IMR-90 (cell line): ENCODE measurements around the gene HTRA2. TPM values are rescaled to one million over a fixed set of nuclear protein-coding genes. Genes with fewer than 3 reads are reported as not detected.

Source experiments
- ATAC-seq: fragments of 200-7000 bp; cut with Tn5 transposase; 2 replicates; pipeline ENCODE4 v1.9.1; 2020; ENCODE audit warnings: low read depth, mild to moderate bottlenecking, moderate library complexity
- BruUV-seq: library from RNA; stranded (reverse); fragments of 400-500 nt; replicated peaks from 2 replicates; lab custom pipeline; 2021; lab: Mats Ljungman, UMichigan
- CTCF ChIA-PET: fragments of 300-600 bp; formaldehyde crosslinking; extraction: SDS; loops from one replicate; lab custom pipeline; 2021; ENCODE audit warnings: antibody characterized with exemption; lab: Yijun Ruan, JAX
- POLR2A ChIA-PET: fragments of 300-600 bp; sonication (Branson Sonifier 250); formaldehyde crosslinking; loops from one replicate; lab custom pipeline; 2022; ENCODE audit warnings: antibody characterized with exemption; ENCODE audit not compliant: unreplicated experiment; lab: Charles Lee
- DNase-seq: peaks from one replicate; pipeline ENCODE4 v3.0.0; 2013
- H2AFZ ChIP-seq: replicated peaks from 2 replicates; pipeline ENCODE3; 2013; ENCODE audit warnings: low read length, mild to moderate bottlenecking; ENCODE audit not compliant: poor library complexity
- H2AK5ac ChIP-seq: 2 replicates; pipeline ENCODE4 v1.6.1; 2013; ENCODE audit warnings: low read depth, low read length, inconsistent platforms
- H2AK9ac ChIP-seq: replicated peaks from 2 replicates; pipeline ENCODE3; 2013; ENCODE audit warnings: mild to moderate bottlenecking, low read depth, low read length, moderate library complexity; ENCODE audit not compliant: poor library complexity
- H2BK120ac ChIP-seq: 2 replicates; pipeline ENCODE4 v1.6.1; 2013; ENCODE audit warnings: low read depth, low read length, inconsistent platforms
- H2BK15ac ChIP-seq: 3 replicates; pipeline ENCODE4 v1.6.1; 2013; ENCODE audit warnings: low read depth, low read length, inconsistent platforms
- H2BK20ac ChIP-seq: 2 replicates; pipeline ENCODE4 v1.6.1; 2013; ENCODE audit warnings: low read depth, mild to moderate bottlenecking, inconsistent platforms, low read length, moderate library complexity
- H2BK5ac ChIP-seq: 2 replicates; pipeline ENCODE4 v1.6.1; 2013; ENCODE audit warnings: mild to moderate bottlenecking, low read depth, low read length, inconsistent platforms; ENCODE audit not compliant: poor library complexity, severe bottlenecking
- H3K14ac ChIP-seq: replicated peaks from 2 replicates; pipeline ENCODE4 v1.6.1; 2013; ENCODE audit warnings: low read depth, low read length, inconsistent platforms
- H3K18ac ChIP-seq: 2 replicates; pipeline ENCODE4 v1.6.1; 2013; ENCODE audit warnings: low read depth, low read length, control low read depth
- H3K23ac ChIP-seq: 2 replicates; pipeline ENCODE4 v1.6.1; 2013; ENCODE audit warnings: low read depth, low read length, inconsistent platforms
- H3K27ac ChIP-seq: 2 replicates; pipeline ENCODE4 v1.5.1; 2013; ENCODE audit warnings: mild to moderate bottlenecking, control low read depth, low read length; ENCODE audit not compliant: insufficient read depth
- H3K27me3 ChIP-seq: 2 replicates; pipeline ENCODE4 v1.6.1; 2013; ENCODE audit warnings: low read length; ENCODE audit not compliant: control insufficient read depth, insufficient read depth
- H3K36me3 ChIP-seq: 2 replicates; pipeline ENCODE4 v1.6.1; 2013; ENCODE audit warnings: low read length, mixed read lengths; ENCODE audit not compliant: control insufficient read depth, insufficient read depth
- H3K4ac ChIP-seq: 2 replicates; pipeline ENCODE4 v1.6.1; 2013; ENCODE audit warnings: low read depth, low read length, inconsistent platforms
- H3K4me1 ChIP-seq: 2 replicates; pipeline ENCODE4 v1.6.1; 2013; ENCODE audit warnings: low read length, mixed read lengths; ENCODE audit not compliant: control insufficient read depth, insufficient read depth
- H3K4me2 ChIP-seq: 2 replicates; pipeline ENCODE4 v1.6.1; 2013; ENCODE audit warnings: low read depth, mild to moderate bottlenecking, control low read depth, low read length, moderate library complexity
- H3K4me3 ChIP-seq: 2 replicates; pipeline ENCODE4 v1.5.1; 2013; ENCODE audit warnings: low read depth, mild to moderate bottlenecking, control low read depth, low read length, moderate library complexity; ENCODE audit not compliant: insufficient read depth
- H3K56ac ChIP-seq: 2 replicates; pipeline ENCODE4 v1.6.1; 2013; ENCODE audit warnings: low read length, inconsistent platforms; ENCODE audit not compliant: insufficient read depth; ENCODE audit errors: extremely low read depth
- H3K79me1 ChIP-seq, 2 experiments: 2 replicates each; pipeline ENCODE4 v1.6.1; 2013; ENCODE audit warnings: low read length in 2 of 2, inconsistent platforms in 1 of 2, low read depth in 1 of 2
- H3K9ac ChIP-seq: 2 replicates; pipeline ENCODE4 v1.6.1; 2013; ENCODE audit warnings: low read depth, low read length, control low read depth
- H3K9me1 ChIP-seq: 2 replicates; pipeline ENCODE4 v1.6.1; 2013; ENCODE audit warnings: low read length, inconsistent platforms; ENCODE audit not compliant: insufficient read depth
- H3K9me3 ChIP-seq: 2 replicates; pipeline ENCODE4 v1.6.1; 2013; ENCODE audit warnings: low read length; ENCODE audit not compliant: control insufficient read depth, insufficient read depth
- H4K20me1 ChIP-seq: 2 replicates; pipeline ENCODE4 v1.6.1; 2013; ENCODE audit warnings: low read length, inconsistent platforms; ENCODE audit not compliant: insufficient read depth
- H4K5ac ChIP-seq: 2 replicates; pipeline ENCODE4 v1.6.1; 2013; ENCODE audit warnings: mild to moderate bottlenecking, low read depth, low read length, control low read depth
- H4K8ac ChIP-seq, 2 experiments: 2 replicates each; pipeline ENCODE4 v1.6.1; 2013; ENCODE audit warnings: low read depth in 2 of 2, low read length in 2 of 2, control low read depth in 1 of 2, inconsistent platforms in 1 of 2
- H4K91ac ChIP-seq: 2 replicates; pipeline ENCODE4 v1.6.1; 2013; ENCODE audit warnings: low read depth, low read length, inconsistent platforms; ENCODE audit not compliant: insufficient read depth
- CEBPB ChIP-seq: IDR thresholded peaks from 2 replicates; pipeline ENCODE4 v1.6.1; 2012; ENCODE audit warnings: low read depth, low read length, improper control_type of control experiment
- MAZ ChIP-seq: IDR thresholded peaks from 2 replicates; pipeline ENCODE4 v1.6.1; 2012; ENCODE audit warnings: low read depth, mild to moderate bottlenecking, low read length, improper control_type of control experiment, moderate library complexity, borderline replicate concordance
- NFE2L2 ChIP-seq: fragments of 150-350 bp; IDR thresholded peaks from 2 replicates; pipeline ENCODE4 v1.6.1; 2016; ENCODE audit warnings: low read depth, mild to moderate bottlenecking, low read length
- WGBS, 2 experiments: methylation state at CpG; one replicate each; pipeline versions ENCODE4 v1.1.5 to v1.1.7; 2013; ENCODE audit warnings: missing lambda C conversion rate in 2 of 2; ENCODE audit not compliant: insufficient read length in 1 of 2; ENCODE audit errors: extremely low coverage in 2 of 2; 5-methylcytosine and 5-hydroxymethylcytosine counted together
- dilution Hi-C: fragments of 300-500 bp; cut with HindIII; formaldehyde crosslinking; loops from one replicate; pipeline ENCODE4 v1.14.3; 2018; ENCODE audit warnings: low sequenced_read_pairs; ENCODE audit not compliant: unreplicated experiment
- in situ Hi-C: fragments of 300-500 bp; cut with MboI; formaldehyde crosslinking; loops from 3 replicates; pipeline ENCODE4 v1.14.3; 2019; ENCODE audit warnings: low sequenced_read_pairs, inconsistent platforms, mixed read lengths
- intact Hi-C: fragments of 100-400 bp; cut with micrococcal nuclease; formaldehyde crosslinking; loops from 2 replicates; pipeline ENCODE4 v1.10.0; 2022
- polyA plus RNA-seq, 3 experiments: library from polyadenylated mRNA; depleted of rRNA; stranded (reverse); fragments of >200 nt; gene quantifications; 2 replicates each; pipeline ENCODE4 v1.2.3, GENCODE V29; 2012; ENCODE audit warnings: low replicate concordance in 1 of 3
- total RNA-seq: library from RNA; depleted of rRNA; stranded (reverse); fragments of >200 nt; gene quantifications from 2 replicates; pipeline ENCODE4 v1.2.3, GENCODE V29; 2012

HTRA2 gene
- total and polyA plus RNA-seq, 2 of the 4 experiments (the other 2 are of a cell fraction): 23.6 to 28.1 TPM

- no peak overlapping the region for H2AK9ac ChIP-seq
- BruUV-seq: no TSS peak
- no peak overlapping the region for H2BK15ac ChIP-seq
- no peak for DNase-seq
- no peaks in the 10 kb centered on the region for H3K9me3 ChIP-seq
- TF ChIP-seq NFE2L2 (no peak), CEBPB (no peak), MAZ (no peak)
- ChIA-PET CTCF (interaction anchor here (0.7 kb wide), 1 partner anchor 211 kb away, joined by 3 read pairs; no protein-coding TSS in a partner anchor), POLR2A (no interaction called here)
- no peaks in the 10 kb centered on the region for H3K4me1 ChIP-seq
- no peak overlapping the region for H3K4me3 ChIP-seq
- no peak overlapping the region for H4K8ac ChIP-seq
- 0 out of 4 replicates have a peak, but pooled peaks cover 0 to 1% of the 10 kb centered on the region in 2 experiments for H3K79me1 ChIP-seq
- H2AFZ ChIP-seq: no peak overlapping the region
- no peak overlapping the region for H3K18ac ChIP-seq
- no peak overlapping the region for H2AK5ac ChIP-seq
- no peak overlapping the region for H4K91ac ChIP-seq
- H3K4ac ChIP-seq: no peak overlapping the region
- H3K14ac ChIP-seq: no peak overlapping the region
- no peaks in the 10 kb centered on the region for H3K27me3 ChIP-seq
- dilution Hi-C loops (no loop called here), in situ Hi-C loops (no loop called here), intact Hi-C loops (no loop called here)
- H2BK20ac ChIP-seq: no peak overlapping the region
- no peaks in the 10 kb centered on the region for H3K9me1 ChIP-seq
- no peaks in the 10 kb centered on the region for H4K20me1 ChIP-seq
- H2BK5ac ChIP-seq: no peak overlapping the region
- H3K27ac ChIP-seq: no peak overlapping the region
- H4K5ac ChIP-seq: no peak overlapping the region
- WGBS, 2 experiments: no CpG with 5 or more reads among the region's 1 CpG
- no peak overlapping the region for H3K4me2 ChIP-seq
- no peak for ATAC-seq
- no peak overlapping the region for H2BK120ac ChIP-seq
- H3K23ac ChIP-seq: no peak overlapping the region
- H3K9ac ChIP-seq: no peak overlapping the region
- H3K56ac ChIP-seq: no peak overlapping the region
- H3K36me3 ChIP-seq: peaks cover 6% of the 10 kb centered on the region; the same call in 1 of the 2 replicates
These were observed 13.2 kb downstream of the HTRA2 start for GRCh38 chr2:74542978-74543377.
